HK-2 (cell line): Measurements from ENCODE around the gene SLC8B1.

Experiments
- DNase-seq: peaks from one replicate; pipeline ENCODE4 v3.0.0-alpha.2; 2018; ENCODE audit not compliant: unreplicated experiment

Gene SLC8B1

GRCh38 chr12:113270709-113271009, 64.2 kb downstream of the SLC8B1 start:
- DNase-seq: no peak

GRCh38 chr12:113269257-113269943, 65.5 kb downstream of the SLC8B1 start:
- no peak for DNase-seq

GRCh38 chr12:113268621-113269020, 66.3 kb downstream of the SLC8B1 start:
- no peak for DNase-seq

GRCh38 chr12:113268136-113268535, 66.8 kb downstream of the SLC8B1 start:
- no peak for DNase-seq

GRCh38 chr12:113267621-113268020, 67.3 kb downstream of the SLC8B1 start:
- no peak for DNase-seq

GRCh38 chr12:113266106-113266895, 68.6 kb downstream of the SLC8B1 start:
- DNase-seq: no peak

GRCh38 chr12:113263431-113263963, 71.4 kb downstream of the SLC8B1 start:
- no peak for DNase-seq

GRCh38 chr12:113262710-113263109, 72.2 kb downstream of the SLC8B1 start:
- no peak for DNase-seq

GRCh38 chr12:113261847-113262470, 73.0 kb downstream of the SLC8B1 start:
- DNase-seq: no peak

GRCh38 chr12:113260636-113261300, 74.1 kb downstream of the SLC8B1 start:
- DNase-seq: no peak

GRCh38 chr12:113260127-113260526, 74.8 kb downstream of the SLC8B1 start:
- no peak for DNase-seq

GRCh38 chr12:113257564-113257963, 77.3 kb downstream of the SLC8B1 start:
- DNase-seq: no peak

GRCh38 chr12:113254298-113254697, 80.6 kb downstream of the SLC8B1 start:
- DNase-seq: no peak

GRCh38 chr12:113253532-113254285, 81.2 kb downstream of the SLC8B1 start:
- DNase-seq: no peak

GRCh38 chr12:113252494-113252893, 82.4 kb downstream of the SLC8B1 start:
- no peak for DNase-seq

GRCh38 chr12:113251404-113252070, 83.4 kb downstream of the SLC8B1 start:
- no peak for DNase-seq

- no peak for DNase-seq
Measured at GRCh38 chr12:113250045-113250444, 84.9 kb downstream of the SLC8B1 start.

- no peak for DNase-seq
Measured at GRCh38 chr12:113249546-113249945, 85.4 kb downstream of the SLC8B1 start.

GRCh38 chr12:113248842-113249435, 86.0 kb downstream of the SLC8B1 start:
- DNase-seq: no peak
